ENCODE data around the gene AAGAB.

AAGAB gene

GRCh38 chr15:67166280-67167009 lies 88.0 kb downstream of the AAGAB start:
- H3K4me3 ChIP-seq (ENCODE audit: low read depth, low read length) = no peak overlapping the region
- DNase-seq (ENCODE audit: low read depth) = no peak
- no peak for TF ChIP-seq CTCF (IDR thresholded peaks at IDR 0.05; ENCODE audit: control insufficient read depth, extremely low read depth, insufficient read depth)

- DNase-seq (ENCODE audit: low read depth) = no peak
- H3K4me3 ChIP-seq (ENCODE audit: low read depth, low read length) = no peak overlapping the region
- TF ChIP-seq CTCF (IDR thresholded peaks at IDR 0.05; ENCODE audit: control insufficient read depth, extremely low read depth, insufficient read depth) = no peak
These were observed 88.9 kb downstream of the AAGAB start for GRCh38 chr15:67165254-67166253.

GRCh38 chr15:67164811-67165253 lies 89.6 kb downstream of the AAGAB start:
- no peak for TF ChIP-seq CTCF (IDR thresholded peaks at IDR 0.05; ENCODE audit: control insufficient read depth, extremely low read depth, insufficient read depth)
- DNase-seq (ENCODE audit: low read depth) = no peak
- H3K4me3 ChIP-seq (ENCODE audit: low read depth, low read length) = no peak overlapping the region

- no peak for DNase-seq (ENCODE audit: low read depth)
These were observed 90.1 kb downstream of the AAGAB start for GRCh38 chr15:67164401-67164791.

GRCh38 chr15:67163180-67163579 lies 91.3 kb downstream of the AAGAB start:
- no peak for DNase-seq (ENCODE audit: low read depth)
- H3K4me3 ChIP-seq (ENCODE audit: low read depth, low read length) = no peak overlapping the region
- no peak for TF ChIP-seq CTCF (IDR thresholded peaks at IDR 0.05; ENCODE audit: control insufficient read depth, extremely low read depth, insufficient read depth)

More at GRCh38 chr15:67164401-67164791, 90.1 kb downstream of the AAGAB start:
- H3K4me3 ChIP-seq (ENCODE audit: low read depth, low read length) = no peak overlapping the region
- TF ChIP-seq CTCF (IDR thresholded peaks at IDR 0.05; ENCODE audit: control insufficient read depth, extremely low read depth, insufficient read depth) = no peak

GRCh38 chr15:67161881-67162280 lies 92.6 kb downstream of the AAGAB start:
- no peak for TF ChIP-seq CTCF (IDR thresholded peaks at IDR 0.05; ENCODE audit: control insufficient read depth, extremely low read depth, insufficient read depth)

More at GRCh38 chr15:67161881-67162280, 92.6 kb downstream of the AAGAB start:
- no peak overlapping the region for H3K4me3 ChIP-seq (ENCODE audit: low read depth, low read length)
- no peak for DNase-seq (ENCODE audit: low read depth)
